Natural killer cell (primary cell): ENCODE measurements around the gene RSU1. TPM values are rescaled to one million over a fixed set of nuclear protein-coding genes. Genes with fewer than 3 reads are reported as not detected.

Source experiments
- ATAC-seq, 3 donors: fragments of 150-1000 bp in 2 of 3; fragments of 200-7000 bp in 1 of 3; cut with Tn5 transposase; 1 replicate in 1 of 3; 2 replicates in 2 of 3; pipeline ENCODE4 v1.10.0; 2021; ENCODE audit warnings: mild to moderate bottlenecking in 2 of 3, moderate library complexity in 2 of 3
- DNase-seq, 2 donors: peaks; one replicate each; pipeline versions ENCODE4 v3.0.0 to v3.0.0-alpha.2; 2013 to 2021; ENCODE audit warnings: mixed read lengths in 1 of 2
- H3K27ac ChIP-seq: one replicate; pipeline ENCODE4 v1.5.1; 2013; ENCODE audit warnings: mild to moderate bottlenecking, low read length
- H3K27me3 ChIP-seq: one replicate; pipeline ENCODE4 v1.6.1; 2013; ENCODE audit warnings: low read length; ENCODE audit not compliant: control insufficient read depth, insufficient read depth
- H3K36me3 ChIP-seq: one replicate; pipeline ENCODE4 v1.6.1; 2013; ENCODE audit warnings: low read length; ENCODE audit not compliant: control insufficient read depth, insufficient read depth
- H3K4me1 ChIP-seq: one replicate; pipeline ENCODE4 v1.6.1; 2013; ENCODE audit warnings: low read length; ENCODE audit not compliant: control insufficient read depth, insufficient read depth
- H3K4me3 ChIP-seq: one replicate; pipeline ENCODE4 v1.5.1; 2013; ENCODE audit warnings: low read length
- H3K9me3 ChIP-seq: one replicate; pipeline ENCODE4 v1.6.1; 2013; ENCODE audit warnings: low read length; ENCODE audit not compliant: control insufficient read depth, insufficient read depth
- H3K27ac Mint-ChIP-seq, 2 donors: one replicate each; pipeline ENCODE4 v1.8.0; 2022; ENCODE audit warnings: mild to moderate bottlenecking in 2 of 2, mixed read lengths in 2 of 2, moderate library complexity in 1 of 2
- H3K27me3 Mint-ChIP-seq, 2 donors: one replicate each; pipeline ENCODE4 v1.8.0; 2022; ENCODE audit warnings: low read depth in 2 of 2, mixed read lengths in 2 of 2
- H3K36me3 Mint-ChIP-seq: one replicate; pipeline ENCODE4 v1.8.0; 2022; ENCODE audit warnings: mixed read lengths
- H3K4me1 Mint-ChIP-seq, 2 donors: one replicate each; pipeline ENCODE4 v1.8.0; 2022; ENCODE audit warnings: mixed read lengths in 2 of 2
- H3K4me3 Mint-ChIP-seq: one replicate; pipeline ENCODE4 v1.8.0; 2022; ENCODE audit warnings: mild to moderate bottlenecking, moderate library complexity, mixed read lengths
- H3K9me3 Mint-ChIP-seq, 2 donors: one replicate each; pipeline ENCODE4 v1.8.0; 2022; ENCODE audit warnings: mixed read lengths in 2 of 2
- CTCF ChIP-seq: fragments of 200-600 bp; IDR thresholded peaks from one replicate; pipeline ENCODE4 v1.8.0; 2022; ENCODE audit warnings: antibody characterized with exemption
- WGBS: methylation state at CpG from one replicate; pipeline ENCODE4 v1.1.7; 2013; ENCODE audit warnings: missing lambda C conversion rate; ENCODE audit not compliant: insufficient coverage; 5-methylcytosine and 5-hydroxymethylcytosine counted together
- intact Hi-C: fragments of 100-400 bp; cut with micrococcal nuclease; formaldehyde crosslinking; loops from one replicate; pipeline ENCODE4 v1.14.2; 2022
- total RNA-seq, 4 donors: library from RNA; stranded (reverse); fragments of 120-200 nt in 1 of 4; gene quantifications; one replicate each; pipeline versions ENCODE4 v1.2.3 to v1.2.4, GENCODE V29; 2013 to 2022

Gene RSU1
- total RNA-seq, 3 donors from 2014 or later (not counting 1 experiment from before 2014, with no cell fraction given): 75.0 to 85.3 (median 80.0) TPM

DNA sequence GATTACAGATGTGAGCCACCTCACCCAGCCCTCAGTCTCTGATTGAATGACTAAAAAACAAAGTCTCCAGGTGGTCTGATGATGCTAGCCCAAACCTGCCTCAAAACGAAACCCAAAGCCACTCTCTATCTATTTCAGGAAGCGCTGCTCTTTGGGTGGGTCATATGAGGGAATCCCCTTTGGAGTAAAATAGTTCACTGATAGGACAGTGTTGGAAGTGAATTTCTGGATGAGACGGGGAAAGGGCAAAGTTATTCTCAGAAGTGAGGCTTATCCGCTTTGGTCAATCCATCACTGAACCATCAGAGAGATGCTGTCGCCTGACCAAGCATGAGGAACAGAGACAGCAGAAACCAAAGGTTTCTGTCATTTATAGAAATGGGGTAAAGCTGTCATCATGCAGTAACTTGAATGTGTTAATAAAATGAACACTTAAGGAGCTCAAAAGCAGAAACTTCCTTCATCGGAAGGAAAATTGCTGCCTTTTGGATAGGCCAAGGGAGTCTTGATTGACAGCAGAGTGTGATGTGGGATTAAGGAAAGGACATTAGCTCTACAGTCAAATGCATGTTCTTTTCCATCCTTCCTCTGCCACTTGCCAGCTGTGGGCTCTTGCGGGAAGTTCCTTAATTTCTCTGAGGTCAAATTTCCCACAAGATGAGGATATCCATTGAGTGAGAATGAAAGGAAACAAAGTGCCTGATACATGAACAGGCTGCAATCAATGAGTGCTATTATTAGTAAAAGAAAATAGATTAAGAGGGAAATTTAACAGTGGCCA lies 230.7 kb downstream of the RSU1 start:
- no peaks in the 10 kb centered on the region for H3K4me1 ChIP-seq
- no peaks in the 10 kb centered on the region for H3K9me3 Mint-ChIP-seq
- no peaks in the 10 kb centered on the region for H3K4me1 Mint-ChIP-seq
- no peaks in the 10 kb centered on the region for H3K9me3 ChIP-seq
- no peaks in the 10 kb centered on the region for H3K27me3 ChIP-seq
- intact Hi-C loops: no loop called here
- DNase-seq (no peak), ATAC-seq (no peak)
- no peak overlapping the region for H3K4me3 ChIP-seq
- 90% methylated on average over 5 of the region's 7 CpGs for WGBS
- no peak overlapping the region for H3K27ac Mint-ChIP-seq
- peaks cover 3% of the 10 kb centered on the region for H3K36me3 Mint-ChIP-seq
- no peak overlapping the region for H3K4me3 Mint-ChIP-seq
- no peak for TF ChIP-seq CTCF
- H3K27me3 Mint-ChIP-seq: peaks cover 2 to 3% of the 10 kb centered on the region in 2 donors
- H3K36me3 ChIP-seq: no peaks in the 10 kb centered on the region
- H3K27ac ChIP-seq: no peak overlapping the region

- WGBS: 87% methylated on average over 6 of the region's 6 CpGs
- Mint-ChIP-seq H3K36me3 (no peaks in the 10 kb centered on the region), H3K4me1 (no peaks in the 10 kb centered on the region), H3K9me3 (no peaks in the 10 kb centered on the region), H3K27ac (no peak overlapping the region), H3K27me3 (peaks cover 2 to 13% of the 10 kb centered on the region in 2 donors), H3K4me3 (no peak overlapping the region)
- Histone ChIP-seq H3K27me3 (peaks cover 3% of the 10 kb centered on the region), H3K9me3 (no peaks in the 10 kb centered on the region), H3K27ac (no peak overlapping the region), H3K4me1 (no peaks in the 10 kb centered on the region), H3K36me3 (no peaks in the 10 kb centered on the region), H3K4me3 (no peak overlapping the region)
- no peak for ATAC-seq
- intact Hi-C loops: no loop called here
- no peak for DNase-seq
- no peak for TF ChIP-seq CTCF
These were observed 232.1 kb downstream of the RSU1 start for GRCh38 chr10:16585103-16585502.

DNA sequence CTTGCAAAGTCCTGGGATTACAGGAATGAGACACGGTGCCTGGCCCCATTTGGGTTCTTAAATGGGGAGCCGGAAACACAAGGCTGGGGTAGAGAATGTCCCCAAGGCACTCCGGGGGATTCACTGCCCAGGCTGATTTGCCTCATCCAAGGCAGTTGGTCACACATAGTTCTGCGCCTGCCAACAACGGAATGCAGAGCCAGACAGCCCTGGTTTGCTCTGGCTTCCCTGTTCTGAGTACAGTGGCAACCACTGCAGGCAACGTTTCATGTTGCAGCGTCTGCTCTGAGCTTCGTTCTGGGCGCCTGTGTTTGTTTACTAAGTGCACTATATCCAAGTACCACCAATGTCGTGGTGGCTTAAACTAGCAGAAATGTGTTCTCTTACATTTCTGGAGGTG lies 233.8 kb downstream of the RSU1 start:
- H3K4me1 Mint-ChIP-seq: no peaks in the 10 kb centered on the region
- H3K4me1 ChIP-seq: no peaks in the 10 kb centered on the region
- H3K4me3 Mint-ChIP-seq: no peak overlapping the region
- H3K4me3 ChIP-seq: no peak overlapping the region
- H3K36me3 ChIP-seq: no peaks in the 10 kb centered on the region
- no peak overlapping the region for H3K27ac Mint-ChIP-seq
- WGBS: 90% methylated on average over 10 of the region's 10 CpGs
- no peaks in the 10 kb centered on the region for H3K9me3 ChIP-seq
- ATAC-seq (no peak), DNase-seq (no peak)
- peaks cover 11 to 15% of the 10 kb centered on the region in 2 donors for H3K27me3 Mint-ChIP-seq
- no peaks in the 10 kb centered on the region for H3K9me3 Mint-ChIP-seq
- TF ChIP-seq CTCF: no peak
- intact Hi-C loops: no loop called here
- H3K36me3 Mint-ChIP-seq: no peaks in the 10 kb centered on the region
- no peak overlapping the region for H3K27ac ChIP-seq
- peaks cover 3% of the 10 kb centered on the region for H3K27me3 ChIP-seq

DNA sequence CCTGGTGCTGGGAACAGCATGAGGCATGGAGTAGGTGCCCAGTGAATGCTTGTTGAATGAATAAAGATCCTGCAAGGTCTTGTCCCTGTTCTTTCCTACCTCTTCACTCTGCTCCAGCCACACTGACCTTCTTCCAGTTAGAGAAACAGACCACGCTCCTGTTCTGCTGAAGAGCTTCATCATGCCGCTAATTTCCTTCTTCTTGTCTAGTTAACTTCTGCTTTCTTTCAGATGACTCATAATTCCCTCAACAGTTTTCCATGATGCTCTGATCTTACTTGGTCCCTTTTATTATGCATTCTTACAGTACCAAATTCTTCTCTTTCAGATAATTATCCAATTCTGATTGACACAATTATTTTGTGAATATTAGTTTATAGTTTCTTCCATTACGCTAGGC lies 236.0 kb downstream of the RSU1 start:
- no peak overlapping the region for H3K4me3 Mint-ChIP-seq
- no peak for TF ChIP-seq CTCF

More for the DNA sequence above, 236.0 kb downstream of the RSU1 start:
- Mint-ChIP-seq H3K9me3 (no peaks in the 10 kb centered on the region), H3K27ac (no peak overlapping the region), H3K36me3 (no peaks in the 10 kb centered on the region), H3K4me1 (no peaks in the 10 kb centered on the region), H3K27me3 (peaks cover 11 to 25% of the 10 kb centered on the region in 2 donors)
- Histone ChIP-seq H3K4me1 (no peaks in the 10 kb centered on the region), H3K27ac (no peak overlapping the region), H3K9me3 (no peaks in the 10 kb centered on the region), H3K27me3 (peaks cover 3% of the 10 kb centered on the region), H3K4me3 (no peak overlapping the region), H3K36me3 (no peaks in the 10 kb centered on the region)
- no peak for DNase-seq
- intact Hi-C loops: no loop called here
- no peak for ATAC-seq
- WGBS: 84% methylated on average over 3 of the region's 3 CpGs
